ENCODE results near the gene SLC9A9. TPM values are rescaled to one million over a fixed set of nuclear protein-coding genes. Genes with fewer than 3 reads are reported as not detected.

Gene SLC9A9
- total and polyA plus RNA-seq, 9 of the 15 experiments (the other 6 are each of a cell fraction or from before 2014, with no cell fraction given), result 0.03 to 0.13 TPM; not detected in 7

- TF ChIP-seq, protein P1, sequence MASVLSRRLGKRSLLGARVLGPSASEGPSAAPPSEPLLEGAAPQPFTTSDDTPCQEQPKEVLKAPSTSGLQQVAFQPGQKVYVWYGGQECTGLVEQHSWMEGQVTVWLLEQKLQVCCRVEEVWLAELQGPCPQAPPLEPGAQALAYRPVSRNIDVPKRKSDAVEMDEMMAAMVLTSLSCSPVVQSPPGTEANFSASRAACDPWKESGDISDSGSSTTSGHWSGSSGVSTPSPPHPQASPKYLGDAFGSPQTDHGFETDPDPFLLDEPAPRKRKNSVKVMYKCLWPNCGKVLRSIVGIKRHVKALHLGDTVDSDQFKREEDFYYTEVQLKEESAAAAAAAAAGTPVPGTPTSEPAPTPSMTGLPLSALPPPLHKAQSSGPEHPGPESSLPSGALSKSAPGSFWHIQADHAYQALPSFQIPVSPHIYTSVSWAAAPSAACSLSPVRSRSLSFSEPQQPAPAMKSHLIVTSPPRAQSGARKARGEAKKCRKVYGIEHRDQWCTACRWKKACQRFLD (CRISPR knock-in tag; IDR thresholded peaks at IDR 0.05), result peak; percentile 91
- no peak for TF ChIP-seq CCAR2 (IDR thresholded peaks at IDR 0.05; ENCODE audit: low read depth, low read length)
- TF ChIP-seq, protein P2, sequence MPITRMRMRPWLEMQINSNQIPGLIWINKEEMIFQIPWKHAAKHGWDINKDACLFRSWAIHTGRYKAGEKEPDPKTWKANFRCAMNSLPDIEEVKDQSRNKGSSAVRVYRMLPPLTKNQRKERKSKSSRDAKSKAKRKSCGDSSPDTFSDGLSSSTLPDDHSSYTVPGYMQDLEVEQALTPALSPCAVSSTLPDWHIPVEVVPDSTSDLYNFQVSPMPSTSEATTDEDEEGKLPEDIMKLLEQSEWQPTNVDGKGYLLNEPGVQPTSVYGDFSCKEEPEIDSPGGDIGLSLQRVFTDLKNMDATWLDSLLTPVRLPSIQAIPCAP (CRISPR knock-in tag; IDR thresholded peaks at IDR 0.05; ENCODE audit: borderline replicate concordance), result no peak
- peak; percentile 86 for TF ChIP-seq TCF3 (CRISPR knock-in tag; IDR thresholded peaks at IDR 0.05)
- peak; percentile 64 for TF ChIP-seq STAT5A (IDR thresholded peaks at IDR 0.05; ENCODE audit: borderline replicate concordance, low read length)
- TF ChIP-seq ZNF133 (CRISPR knock-in tag; IDR thresholded peaks at IDR 0.05), result no peak
- TF ChIP-seq BCL6 (CRISPR knock-in tag; IDR thresholded peaks at IDR 0.05), result no peak
- no peak for TF ChIP-seq RFX1 (IDR thresholded peaks at IDR 0.05)
- TF ChIP-seq POLR2B (IDR thresholded peaks at IDR 0.05; ENCODE audit: low read depth, partially characterized antibody), result no peak
- TF ChIP-seq ZNF75A (CRISPR knock-in tag; IDR thresholded peaks at IDR 0.05), result no peak
- no peak for TF ChIP-seq ZNF318 (IDR thresholded peaks at IDR 0.05; ENCODE audit: borderline replicate concordance in 1 of 2, low read depth in 1 of 2)
- no peak for TF ChIP-seq HDAC3 (IDR thresholded peaks at IDR 0.05; ENCODE audit: borderline replicate concordance, partially characterized antibody)
- TF ChIP-seq, protein P3, sequence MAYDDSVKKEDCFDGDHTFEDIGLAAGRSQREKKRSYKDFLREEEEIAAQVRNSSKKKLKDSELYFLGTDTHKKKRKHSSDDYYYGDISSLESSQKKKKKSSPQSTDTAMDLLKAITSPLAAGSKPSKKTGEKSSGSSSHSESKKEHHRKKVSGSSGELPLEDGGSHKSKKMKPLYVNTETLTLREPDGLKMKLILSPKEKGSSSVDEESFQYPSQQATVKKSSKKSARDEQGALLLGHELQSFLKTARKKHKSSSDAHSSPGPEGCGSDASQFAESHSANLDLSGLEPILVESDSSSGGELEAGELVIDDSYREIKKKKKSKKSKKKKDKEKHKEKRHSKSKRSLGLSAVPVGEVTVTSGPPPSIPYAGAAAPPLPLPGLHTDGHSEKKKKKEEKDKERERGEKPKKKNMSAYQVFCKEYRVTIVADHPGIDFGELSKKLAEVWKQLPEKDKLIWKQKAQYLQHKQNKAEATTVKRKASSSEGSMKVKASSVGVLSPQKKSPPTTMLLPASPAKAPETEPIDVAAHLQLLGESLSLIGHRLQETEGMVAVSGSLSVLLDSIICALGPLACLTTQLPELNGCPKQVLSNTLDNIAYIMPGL (CRISPR knock-in tag; IDR thresholded peaks at IDR 0.05), result no peak
- TF ChIP-seq CREBBP (IDR thresholded peaks at IDR 0.05; ENCODE audit: low read depth, low read length), result no peak
These were observed 540.6 kb downstream of the SLC9A9 start (continued) for GRCh38 chr3:143307613-143308183.
